Small intestine (tissue), 7 donors: ENCODE results near the gene RBMS3. TPM values are rescaled to one million over a fixed set of nuclear protein-coding genes. Genes with fewer than 3 reads are reported as not detected.

Experiments used
- DNase-seq, 2 donors: peaks; one replicate each; pipeline versions ENCODE4 v3.0.0 to v3.0.0-alpha.2; 2013
- FAIRE-seq: peaks from 2 replicates; lab custom pipeline; 2012; peaks lifted over from hg19 to GRCh38; lab: Jason Lieb, UNC
- H3K27ac ChIP-seq, 3 donors: one replicate each; pipeline ENCODE4 v1.5.1; 2013; ENCODE audit warnings: low read length in 2 of 3, mild to moderate bottlenecking in 2 of 3, control low read depth in 1 of 3, inconsistent platforms in 1 of 3, low read depth in 1 of 3, moderate library complexity in 1 of 3
- H3K27me3 ChIP-seq, 3 donors: one replicate each; pipeline ENCODE4 v1.6.1; 2013; ENCODE audit warnings: low read length in 3 of 3, inconsistent platforms in 1 of 3; ENCODE audit not compliant: control insufficient read depth in 3 of 3, insufficient read depth in 3 of 3
- H3K36me3 ChIP-seq, 3 donors: one replicate each; pipeline ENCODE4 v1.6.1; 2013; ENCODE audit warnings: low read length in 3 of 3, inconsistent platforms in 1 of 3, low read depth in 1 of 3, mild to moderate bottlenecking in 1 of 3, moderate library complexity in 1 of 3; ENCODE audit not compliant: control insufficient read depth in 3 of 3, insufficient read depth in 2 of 3
- H3K4me1 ChIP-seq, 3 donors: one replicate each; pipeline ENCODE4 v1.6.1; 2013; ENCODE audit warnings: low read length in 2 of 3, inconsistent platforms in 1 of 3, low read depth in 1 of 3, mild to moderate bottlenecking in 1 of 3, moderate library complexity in 1 of 3; ENCODE audit not compliant: control insufficient read depth in 3 of 3, insufficient read depth in 2 of 3
- H3K4me3 ChIP-seq, 3 donors: one replicate each; pipeline ENCODE4 v1.5.1; 2013; ENCODE audit warnings: low read length in 3 of 3, control low read depth in 1 of 3, inconsistent platforms in 1 of 3, low read depth in 1 of 3, mild to moderate bottlenecking in 1 of 3, moderate library complexity in 1 of 3
- H3K9me3 ChIP-seq, 2 donors: one replicate each; pipeline ENCODE4 v1.6.1; 2013; ENCODE audit warnings: low read depth in 1 of 2, low read length in 1 of 2; ENCODE audit not compliant: control insufficient read depth in 2 of 2, insufficient read depth in 1 of 2
- WGBS, 3 donors: extraction: QIAGEN DNeasy Blood & Tissue Kit; methylation state at CpG; one replicate each; pipeline ENCODE4 v1.1.7; 2013; 5-methylcytosine and 5-hydroxymethylcytosine counted together
- polyA plus RNA-seq, 4 donors: library from polyadenylated mRNA; stranded (reverse) in 3 of 4; unstranded in 1 of 4; fragments of 200-250 nt in 3 of 4; fragments of 120-200 nt in 1 of 4; gene quantifications; one replicate each; pipeline versions ENCODE4 v1.2.1 to v1.2.3, GENCODE V29; 2013
- donor health status: healthy with polysubstance abuse.
- donor health status: control.
- donor health status: control.
- donor health status: Bipolar disorder and iron deficiency.
- donor health status: healthy.

Gene RBMS3
- polyA plus RNA-seq, 4 donors: 0.81 to 6.4 (median 4.8) TPM; not detected in 1

DNA sequence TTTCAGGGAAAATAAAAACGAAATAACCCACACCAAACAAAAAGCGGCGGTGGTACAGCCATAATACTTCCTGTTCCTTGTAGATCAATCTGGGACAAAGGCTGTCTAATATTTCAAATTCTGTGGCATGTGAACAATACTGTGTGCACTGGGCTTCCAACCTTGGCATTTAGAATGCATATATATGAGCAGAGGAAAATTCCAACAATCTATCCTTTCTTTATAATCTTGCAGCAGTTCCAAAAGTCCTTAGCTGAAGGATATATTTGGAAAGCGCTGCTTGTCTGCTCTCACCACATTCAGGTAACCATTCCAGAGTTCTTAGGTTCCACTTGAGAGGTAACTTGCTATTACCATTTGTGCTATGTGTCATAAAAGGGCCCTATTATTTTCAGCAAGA is 231.8 kb downstream of the RBMS3 start:
- Histone ChIP-seq H3K27me3 (no peaks in the 10 kb centered on the region), H3K27ac (no peak overlapping the region), H3K36me3 (no peaks in the 10 kb centered on the region), H3K9me3 (no peaks in the 10 kb centered on the region), H3K4me1 (peaks cover 0 to 6% (median 0%) of the 10 kb centered on the region in 3 donors), H3K4me3 (no peak overlapping the region)
- DNase-seq (no peak), FAIRE-seq (no peak)
- 69 to 78% (median 69%) methylated on average over 4 of the region's 4 CpGs for WGBS, 3 donors

GRCh38 chr3:29513236-29513635 is 232.4 kb downstream of the RBMS3 start:
- 13 to 31% (median 23%) methylated on average over 3 of the region's 3 CpGs for WGBS, 3 donors
- H3K27ac ChIP-seq: no peak overlapping the region
- H3K36me3 ChIP-seq: no peaks in the 10 kb centered on the region
- H3K4me1 ChIP-seq: peaks cover 0 to 6% (median 0%) of the 10 kb centered on the region in 3 donors
- FAIRE-seq (no peak), DNase-seq (no peak)
- no peak overlapping the region for H3K4me3 ChIP-seq
- no peaks in the 10 kb centered on the region for H3K27me3 ChIP-seq
- no peaks in the 10 kb centered on the region for H3K9me3 ChIP-seq

DNA sequence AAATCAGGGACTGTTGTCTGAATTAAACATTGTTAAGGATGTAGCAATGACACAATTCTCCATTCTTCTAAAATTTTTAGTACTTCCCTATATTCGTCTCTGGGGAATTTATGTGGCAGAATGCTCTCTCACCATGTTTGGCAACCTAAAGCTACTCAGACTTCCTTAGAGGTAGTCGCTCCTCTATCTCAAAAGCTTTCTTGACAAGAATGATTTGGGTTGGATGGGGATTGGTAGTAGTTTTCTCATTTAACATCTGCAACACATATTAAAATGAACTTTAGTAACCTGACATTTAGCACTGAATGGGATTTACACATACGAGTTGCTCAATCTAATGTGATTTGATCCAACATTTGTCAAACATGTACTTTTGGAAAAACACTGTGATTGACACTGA is 233.3 kb downstream of the RBMS3 start:
- no peaks in the 10 kb centered on the region for H3K9me3 ChIP-seq
- WGBS, 3 donors: 44 to 74% (median 71%) methylated on average over 3 of the region's 3 CpGs
- H3K27ac ChIP-seq: no peak overlapping the region
- H3K36me3 ChIP-seq: no peaks in the 10 kb centered on the region
- DNase-seq: no peak
- no peak overlapping the region for H3K4me3 ChIP-seq
- no peak for FAIRE-seq
- peaks cover 0 to 6% (median 0%) of the 10 kb centered on the region in 3 donors for H3K4me1 ChIP-seq
- H3K27me3 ChIP-seq: no peaks in the 10 kb centered on the region

- no peak overlapping the region for H3K4me3 ChIP-seq
- no peaks in the 10 kb centered on the region for H3K9me3 ChIP-seq
- H3K36me3 ChIP-seq: no peaks in the 10 kb centered on the region
- DNase-seq (no peak), FAIRE-seq (no peak)
- 32 to 39% (median 32%) methylated on average over 3 of the region's 3 CpGs for WGBS, 3 donors
- no peak overlapping the region for H3K27ac ChIP-seq
- H3K4me1 ChIP-seq: peaks cover 0 to 6% (median 0%) of the 10 kb centered on the region in 3 donors
- H3K27me3 ChIP-seq: no peaks in the 10 kb centered on the region
Measured at GRCh38 chr3:29514912-29515311, 234.0 kb downstream of the RBMS3 start.

DNA sequence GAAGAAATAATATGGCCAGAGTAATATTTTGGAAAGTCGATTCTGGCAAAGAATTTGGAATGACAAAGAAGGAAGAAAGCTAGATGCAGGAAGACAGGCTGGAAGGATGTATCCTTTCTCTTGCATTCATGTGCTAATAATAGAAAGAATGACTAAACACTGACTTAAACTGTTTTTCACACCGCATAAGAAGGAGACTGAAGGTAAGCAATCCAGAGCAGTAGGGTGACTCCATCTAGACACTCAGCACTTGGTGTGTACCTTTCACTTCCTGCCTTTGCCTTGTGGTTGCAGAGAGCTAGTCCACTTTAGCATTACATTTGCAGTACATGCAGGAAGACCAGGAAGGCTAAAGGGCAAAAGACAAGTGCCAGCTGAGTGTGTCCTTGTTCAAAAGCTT is 234.6 kb downstream of the RBMS3 start:
- WGBS, 3 donors: 49 to 78% (median 71%) methylated on average over 2 of the region's 2 CpGs
- no peaks in the 10 kb centered on the region for H3K36me3 ChIP-seq
- no peak for DNase-seq
- H3K4me1 ChIP-seq: peaks cover 0 to 6% (median 0%) of the 10 kb centered on the region in 3 donors
- no peak overlapping the region for H3K4me3 ChIP-seq
- no peak for FAIRE-seq
- H3K27ac ChIP-seq: no peak overlapping the region
- no peaks in the 10 kb centered on the region for H3K9me3 ChIP-seq
- H3K27me3 ChIP-seq: no peaks in the 10 kb centered on the region

DNA sequence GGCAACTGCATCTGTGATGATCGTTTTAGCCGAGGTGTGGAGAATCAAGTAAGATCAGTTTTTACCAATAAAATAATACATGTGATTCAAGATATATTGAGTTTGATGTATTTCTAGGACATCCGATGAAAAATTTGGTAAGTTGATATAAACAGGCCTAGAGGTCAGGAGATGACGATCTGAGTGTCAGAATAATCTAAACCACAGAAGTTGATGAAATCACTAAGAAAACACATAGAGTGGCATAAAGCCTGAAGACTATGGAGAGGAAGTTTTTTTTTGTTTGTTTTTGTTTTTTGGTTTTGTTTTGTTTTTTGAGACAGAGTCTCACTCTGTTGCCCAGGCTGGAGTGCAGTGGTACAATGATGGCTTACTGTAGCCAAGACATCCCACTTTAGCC is 235.3 kb downstream of the RBMS3 start:
- 88 to 90% (median 89%) methylated on average over 4 of the region's 4 CpGs for WGBS, 3 donors

DNA sequence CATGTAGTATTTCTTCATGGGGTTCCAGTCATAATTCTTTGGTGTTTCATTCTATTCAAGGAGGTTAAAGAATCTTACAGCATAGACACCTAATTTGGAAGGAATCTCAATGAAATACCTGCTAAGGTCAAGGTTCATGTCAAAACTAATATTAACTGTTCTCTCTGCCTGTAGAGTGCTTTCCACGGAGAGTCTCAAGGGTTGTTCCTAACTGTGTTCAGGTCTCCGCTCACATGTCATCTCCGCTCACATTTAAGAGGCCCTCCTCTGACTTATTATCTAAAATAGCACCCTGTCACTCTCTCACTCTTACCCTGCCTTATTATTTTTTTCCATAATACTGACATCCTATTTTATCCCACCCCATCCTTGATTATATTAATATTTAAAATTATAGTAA is 239.9 kb downstream of the RBMS3 start:
- H3K4me1 ChIP-seq: no peaks in the 10 kb centered on the region
- H3K27ac ChIP-seq: no peak overlapping the region
- FAIRE-seq (no peak), DNase-seq (no peak)
- H3K4me3 ChIP-seq: no peak overlapping the region
- H3K36me3 ChIP-seq: no peaks in the 10 kb centered on the region
- 80 to 84% (median 83%) methylated on average over 3 of the region's 3 CpGs for whole genome bisulfite sequencing, 3 donors
- H3K9me3 ChIP-seq: no peaks in the 10 kb centered on the region
- H3K27me3 ChIP-seq: no peaks in the 10 kb centered on the region

More for the DNA sequence above, 235.3 kb downstream of the RBMS3 start:
- Histone ChIP-seq H3K4me1 (peaks cover 0 to 6% (median 0%) of the 10 kb centered on the region in 3 donors), H3K4me3 (no peak overlapping the region), H3K27ac (no peak overlapping the region), H3K9me3 (no peaks in the 10 kb centered on the region), H3K36me3 (no peaks in the 10 kb centered on the region), H3K27me3 (no peaks in the 10 kb centered on the region)
- FAIRE-seq (no peak), DNase-seq (no peak)

- H3K36me3 ChIP-seq: no peaks in the 10 kb centered on the region
- no peak for FAIRE-seq
- WGBS, 3 donors: 58 to 83% (median 82%) methylated on average over 1 of the region's 1 CpG
Measured at GRCh38 chr3:29521293-29521692, 240.4 kb downstream of the RBMS3 start.

DNA sequence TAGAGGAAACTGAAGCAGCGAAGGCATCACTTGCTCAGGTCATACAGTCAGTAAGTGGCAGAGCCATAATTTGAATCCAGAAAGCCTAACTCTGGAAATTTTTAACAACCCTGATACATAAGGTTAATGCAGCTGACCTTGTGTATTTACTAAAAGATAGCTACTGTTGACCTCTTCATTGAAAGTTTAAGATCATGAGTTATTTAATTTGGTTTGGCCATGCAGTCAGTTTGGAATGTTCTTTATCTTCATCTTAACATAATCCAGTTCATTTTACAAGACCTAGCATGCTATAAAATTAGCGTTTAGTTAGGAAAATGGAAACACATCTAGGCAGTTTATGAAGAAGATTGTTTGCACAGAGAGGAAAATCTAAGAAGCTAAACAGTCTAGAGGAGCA is 240.9 kb downstream of the RBMS3 start:
- FAIRE-seq (no peak), DNase-seq (no peak)
- Histone ChIP-seq H3K36me3 (no peaks in the 10 kb centered on the region), H3K27ac (no peak overlapping the region), H3K4me1 (no peaks in the 10 kb centered on the region), H3K9me3 (no peaks in the 10 kb centered on the region), H3K4me3 (no peak overlapping the region), H3K27me3 (no peaks in the 10 kb centered on the region)
- WGBS, 3 donors: 50 to 66% (median 56%) methylated on average over 2 of the region's 2 CpGs

More at GRCh38 chr3:29521293-29521692, 240.4 kb downstream of the RBMS3 start:
- H3K4me3 ChIP-seq: no peak overlapping the region
- no peaks in the 10 kb centered on the region for H3K4me1 ChIP-seq
- no peaks in the 10 kb centered on the region for H3K27me3 ChIP-seq
- H3K27ac ChIP-seq: no peak overlapping the region
- no peak for DNase-seq
- H3K9me3 ChIP-seq: no peaks in the 10 kb centered on the region
